Prostate gland (tissue), 2 donors: ENCODE results near the gene PRSS8. TPM values are rescaled to one million over a fixed set of nuclear protein-coding genes. Genes with fewer than 3 reads are reported as not detected.

ENCODE experiments used
- DNase-seq: peaks from one replicate; pipeline ENCODE4 v3.0.0-alpha.2; 2019; ENCODE audit warnings: low spot score
- H3K27ac ChIP-seq, 2 donors: fragments of 200-600 bp; sonication (generic); 2 replicates each; pipeline ENCODE4 v1.5.1; 2017 to 2019
- H3K27me3 ChIP-seq: fragments of 200-600 bp; sonication (generic); replicated peaks from 2 replicates; pipeline ENCODE4 v1.5.1; 2019; ENCODE audit not compliant: insufficient read depth
- H3K36me3 ChIP-seq, 2 donors: fragments of 200-600 bp; sonication (generic); 1 replicate in 1 of 2; 2 replicates in 1 of 2; pipeline versions ENCODE4 v1.5.1 to v1.8.1; 2017 to 2019
- H3K4me1 ChIP-seq: fragments of 200-600 bp; sonication (generic); replicated peaks from 2 replicates; pipeline ENCODE4 v1.5.1; 2019
- H3K4me3 ChIP-seq, 2 donors: fragments of 200-600 bp; sonication (generic); 2 replicates each; pipeline ENCODE4 v1.5.1; 2017 to 2019
- H3K9me3 ChIP-seq: fragments of 200-600 bp; sonication (generic); 2 replicates; pipeline ENCODE4 v1.5.1; 2017
- POLR2A ChIP-seq: fragments of 450-650 bp; IDR thresholded peaks from one replicate; pipeline ENCODE4 v1.6.1; 2016; ENCODE audit warnings: antibody characterized with exemption, mild to moderate bottlenecking
- POLR2AphosphoS5 ChIP-seq: sonication (generic); formaldehyde crosslinking; IDR thresholded peaks from one replicate; pipeline ENCODE4 v1.6.1; 2017; ENCODE audit warnings: antibody characterized with exemption
- WGBS: methylation state at CpG from one replicate; pipeline ENCODE4 v1.1.5; 2018; 5-methylcytosine and 5-hydroxymethylcytosine counted together
- intact Hi-C: fragments of 100-400 bp; cut with DNase I; formaldehyde crosslinking; loops from one replicate; pipeline ENCODE4 v1.14.2; 2022
- total RNA-seq, 2 donors: library from RNA; depleted of rRNA; stranded (reverse); fragments of >200 nt; gene quantifications; one replicate each; pipeline ENCODE4 v1.1.0, GENCODE V29; 2016
- TF ChIP-seq, protein P1 (sequence below), 4 experiments: fragments of 200-600 bp in 2 of 4; fragments of 450-650 bp in 2 of 4; sonication (generic) in 2 of 4; IDR thresholded peaks; 1 replicate in 3 of 4; 2 replicates in 1 of 4; pipeline ENCODE4 v1.5.1; 2016 to 2019; ENCODE audit warnings: antibody characterized with exemption in 4 of 4, mild to moderate bottlenecking in 2 of 4, moderate library complexity in 2 of 4

Gene PRSS8
- total RNA-seq, 2 donors from 2014 or later = 29.9 to 118 TPM

DNA sequence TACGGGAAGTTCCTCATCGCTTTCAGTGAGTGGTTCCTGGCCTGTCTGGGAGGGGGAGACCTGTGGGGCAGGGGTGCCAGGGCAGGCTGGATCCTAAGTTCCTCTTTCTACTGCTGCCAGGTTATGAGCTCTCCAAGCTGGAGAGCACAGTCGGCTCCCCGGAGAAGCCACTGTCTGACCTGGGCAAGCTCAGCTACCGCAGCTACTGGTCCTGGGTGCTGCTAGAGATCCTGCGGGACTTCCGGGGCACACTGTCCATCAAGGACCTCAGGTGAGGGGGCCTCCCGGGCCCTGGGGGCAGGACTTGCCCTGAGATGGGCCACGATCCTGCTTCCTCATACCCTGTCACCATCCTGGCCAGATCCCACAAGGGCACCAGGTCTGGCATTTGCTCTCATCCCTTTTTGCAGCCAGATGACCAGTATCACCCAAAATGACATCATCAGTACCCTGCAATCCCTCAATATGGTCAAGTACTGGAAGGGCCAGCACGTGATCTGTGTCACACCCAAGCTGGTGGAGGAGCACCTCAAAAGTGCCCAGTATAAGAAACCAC is 5.1 kb downstream of the PRSS8 start:
- TF ChIP-seq, protein P1, sequence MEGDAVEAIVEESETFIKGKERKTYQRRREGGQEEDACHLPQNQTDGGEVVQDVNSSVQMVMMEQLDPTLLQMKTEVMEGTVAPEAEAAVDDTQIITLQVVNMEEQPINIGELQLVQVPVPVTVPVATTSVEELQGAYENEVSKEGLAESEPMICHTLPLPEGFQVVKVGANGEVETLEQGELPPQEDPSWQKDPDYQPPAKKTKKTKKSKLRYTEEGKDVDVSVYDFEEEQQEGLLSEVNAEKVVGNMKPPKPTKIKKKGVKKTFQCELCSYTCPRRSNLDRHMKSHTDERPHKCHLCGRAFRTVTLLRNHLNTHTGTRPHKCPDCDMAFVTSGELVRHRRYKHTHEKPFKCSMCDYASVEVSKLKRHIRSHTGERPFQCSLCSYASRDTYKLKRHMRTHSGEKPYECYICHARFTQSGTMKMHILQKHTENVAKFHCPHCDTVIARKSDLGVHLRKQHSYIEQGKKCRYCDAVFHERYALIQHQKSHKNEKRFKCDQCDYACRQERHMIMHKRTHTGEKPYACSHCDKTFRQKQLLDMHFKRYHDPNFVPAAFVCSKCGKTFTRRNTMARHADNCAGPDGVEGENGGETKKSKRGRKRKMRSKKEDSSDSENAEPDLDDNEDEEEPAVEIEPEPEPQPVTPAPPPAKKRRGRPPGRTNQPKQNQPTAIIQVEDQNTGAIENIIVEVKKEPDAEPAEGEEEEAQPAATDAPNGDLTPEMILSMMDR (IDR thresholded peaks at IDR 0.05) = no peak
- TF ChIP-seq POLR2A = no peak
- TF ChIP-seq POLR2AphosphoS5 = no peak
- Histone ChIP-seq H3K9me3 (no peaks in the 10 kb centered on the region), H3K27me3 (no peaks in the 10 kb centered on the region), H3K4me1 (peaks cover 32% of the 10 kb centered on the region), H3K36me3 (peaks cover 0 to 4% of the 10 kb centered on the region in 2 donors), H3K4me3 (no peak overlapping the region), H3K27ac (peak overlapping the region; percentile 92 to 94)
- DNase-seq = no peak
- intact Hi-C loops = no loop called here
- WGBS = 53% methylated on average over 9 of the region's 10 CpGs

DNA sequence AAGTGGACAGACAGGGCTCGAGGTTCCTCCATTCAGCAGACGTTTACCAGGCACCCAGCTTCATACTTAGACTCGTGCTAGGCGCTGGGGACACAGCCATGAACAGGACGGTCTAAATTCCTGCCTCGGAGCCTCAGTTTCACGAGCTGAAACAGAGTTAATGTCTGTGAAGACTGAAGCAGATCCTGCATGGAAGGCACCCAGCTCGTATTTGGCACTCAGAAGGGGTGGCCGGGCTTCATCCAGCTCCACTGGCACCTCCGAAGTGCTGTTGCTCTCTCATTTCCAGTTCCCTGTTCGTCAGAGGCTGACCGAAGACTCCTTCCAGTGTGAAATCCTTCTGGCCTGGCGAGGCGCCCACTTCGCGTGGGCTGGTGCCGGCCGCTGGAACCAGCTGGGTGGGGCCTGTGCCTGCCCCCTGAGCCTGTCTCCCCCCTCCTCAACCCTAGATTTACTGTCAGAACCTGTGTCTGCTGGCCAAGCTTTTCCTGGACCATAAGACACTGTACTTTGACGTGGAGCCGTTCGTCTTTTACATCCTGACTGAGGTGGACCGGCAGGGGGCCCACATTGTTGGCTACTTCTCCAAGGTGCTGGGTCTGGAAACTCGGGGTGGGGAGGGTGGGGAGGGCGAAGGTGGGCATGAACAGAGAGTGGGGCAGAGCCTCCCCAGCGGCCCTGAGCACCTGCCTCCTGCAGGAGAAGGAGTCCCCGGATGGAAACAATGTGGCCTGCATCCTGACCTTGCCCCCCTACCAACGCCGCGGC is 5.8 kb downstream of the PRSS8 start:
- H3K27ac ChIP-seq = peak overlapping the region; percentile 92 to 94
- DNase-seq = peak; percentile 32
- no peaks in the 10 kb centered on the region for H3K27me3 ChIP-seq
- H3K9me3 ChIP-seq = no peaks in the 10 kb centered on the region
- WGBS = 34% methylated on average over 28 of the region's 29 CpGs
- H3K4me1 ChIP-seq = peaks cover 32% of the 10 kb centered on the region
- no peak overlapping the region for H3K4me3 ChIP-seq
- TF ChIP-seq POLR2A (peak; percentile 20), POLR2AphosphoS5 (peak; percentile 18)
- TF ChIP-seq, protein P1 (IDR thresholded peaks at IDR 0.05) = no peak
- peaks cover 0 to 4% of the 10 kb centered on the region in 2 donors for H3K36me3 ChIP-seq
- intact Hi-C loops = no loop called here

DNA sequence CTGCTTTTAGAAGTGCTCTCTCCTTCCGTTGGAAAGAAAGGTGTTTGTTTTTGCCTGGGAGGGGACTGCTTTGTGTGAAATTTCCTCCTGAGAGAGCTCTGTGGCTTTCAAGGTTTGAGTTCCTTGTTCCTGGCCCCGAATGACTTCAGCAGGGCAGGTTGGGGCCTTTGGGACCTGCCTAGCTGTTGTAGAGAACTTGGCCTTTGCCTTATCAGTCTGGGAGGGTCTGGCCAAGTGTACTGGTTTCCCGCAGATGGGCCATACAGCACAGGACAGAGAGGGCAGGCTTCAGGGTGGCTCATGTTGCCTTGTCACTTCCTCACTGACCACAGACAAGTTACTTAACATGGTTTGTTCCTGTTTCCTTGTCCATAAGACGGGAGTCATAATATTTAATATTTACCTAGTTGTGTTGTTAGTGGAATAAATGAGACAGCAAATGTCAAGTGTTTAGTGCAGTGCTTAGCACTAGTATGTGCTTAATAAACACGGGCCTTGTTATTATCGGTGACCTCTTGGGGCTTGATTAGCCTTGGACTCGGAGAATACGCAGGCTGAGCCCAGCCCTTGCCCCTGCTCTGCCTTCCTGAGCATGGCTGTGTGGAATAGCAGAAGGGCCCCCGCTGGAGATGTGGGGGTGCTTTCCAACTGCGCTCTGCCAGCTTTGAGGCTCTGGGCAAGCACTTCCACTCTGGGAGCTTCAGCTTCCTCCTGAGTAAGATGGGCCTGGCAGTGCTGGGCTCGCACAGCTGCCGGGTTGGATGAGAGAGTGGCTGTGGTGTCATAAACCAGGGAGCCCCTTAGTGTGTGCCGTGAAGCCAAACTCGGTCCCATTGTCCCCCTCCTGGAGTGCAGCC is 6.6 kb downstream of the PRSS8 start:
- Histone ChIP-seq H3K4me3 (no peak overlapping the region), H3K36me3 (peaks cover 0 to 4% of the 10 kb centered on the region in 2 donors), H3K4me1 (peaks cover 32% of the 10 kb centered on the region), H3K9me3 (no peaks in the 10 kb centered on the region), H3K27me3 (no peaks in the 10 kb centered on the region), H3K27ac (peak overlapping the region; percentile 92 to 94)
- intact Hi-C loops = no loop called here
- DNase-seq = no peak
- TF ChIP-seq, protein P1 (IDR thresholded peaks at IDR 0.05) = no peak
- TF ChIP-seq POLR2AphosphoS5 (peak; percentile 71), POLR2A (peak; percentile 21)
- 43% methylated on average over 13 of the region's 14 CpGs for WGBS

DNA sequence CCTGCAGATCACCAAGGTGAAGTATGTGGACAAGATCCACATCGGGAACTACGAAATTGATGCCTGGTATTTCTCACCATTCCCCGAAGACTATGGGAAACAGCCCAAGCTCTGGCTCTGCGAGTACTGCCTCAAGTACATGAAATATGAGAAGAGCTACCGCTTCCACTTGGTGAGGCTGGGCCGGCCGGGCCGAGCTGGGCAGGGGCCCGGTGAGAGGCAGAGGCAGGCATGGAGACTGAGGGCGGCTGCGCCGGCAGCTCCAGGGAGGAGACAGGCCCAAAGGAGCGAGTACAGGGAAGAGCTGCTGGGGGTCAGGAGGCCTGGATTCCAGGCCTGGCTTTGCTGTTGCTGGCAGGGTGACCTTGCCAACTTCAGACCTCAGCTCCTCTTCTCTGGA is 8.3 kb downstream of the PRSS8 start:
- peak overlapping the region; percentile 92 to 94 for H3K27ac ChIP-seq
- no peak for DNase-seq
- H3K36me3 ChIP-seq = peaks cover 3 to 4% of the 10 kb centered on the region in 2 donors
- WGBS = 91% methylated on average over 13 of the region's 13 CpGs
- no peaks in the 10 kb centered on the region for H3K9me3 ChIP-seq
- TF ChIP-seq, protein P1 (IDR thresholded peaks at IDR 0.05) = no peak
- TF ChIP-seq POLR2A (no peak), POLR2AphosphoS5 (no peak)
- H3K4me3 ChIP-seq = no peak overlapping the region
- no peaks in the 10 kb centered on the region for H3K27me3 ChIP-seq
- peaks cover 30% of the 10 kb centered on the region for H3K4me1 ChIP-seq
- intact Hi-C loops = no loop called here
